ENCODE data around the gene SKAP2.

DNA sequence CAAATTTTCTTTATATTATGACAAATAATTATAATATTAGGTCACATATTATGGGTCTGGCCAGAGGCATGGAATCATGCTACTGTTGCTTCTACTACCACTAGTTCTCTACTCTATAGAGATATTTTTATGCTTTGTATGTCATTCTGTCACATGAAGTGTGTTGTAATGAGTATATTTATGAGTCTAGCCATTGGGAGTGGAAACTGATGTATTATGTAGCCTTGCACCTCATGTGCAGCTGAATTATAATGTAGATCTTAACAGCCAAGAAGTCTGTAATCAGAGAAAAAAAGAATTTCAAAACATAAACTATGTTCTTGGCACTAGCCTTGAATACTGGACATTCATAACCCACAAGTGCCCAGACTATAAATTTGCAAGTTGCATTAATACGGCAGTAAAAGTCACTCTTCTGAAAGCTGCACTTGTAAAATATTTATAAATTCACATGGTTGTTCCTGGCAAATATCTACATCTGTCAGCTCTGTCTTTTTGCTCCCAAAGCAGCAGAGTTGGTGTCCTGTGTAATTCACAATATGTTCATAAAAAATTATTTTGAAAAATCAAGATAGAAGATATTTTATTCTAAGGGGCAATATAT is 48.6 kb upstream of the SKAP2 start:
- TF ChIP-seq CTCF (IDR thresholded peaks at IDR 0.05) (no peak), POLR2A (IDR thresholded peaks at IDR 0.05) (no peak), POLR2AphosphoS5 (IDR thresholded peaks at IDR 0.05) (peak; percentile 19 to 74 (median 59)), EP300 (IDR thresholded peaks at IDR 0.05) (no peak)
